PFSK-1 (cell line): ENCODE measurements around the gene LMAN2.

ENCODE experiments used
- POLR2AphosphoS5 ChIP-seq: IDR thresholded peaks from 2 replicates; pipeline ENCODE4 v1.6.1; 2012; ENCODE audit warnings: low read depth, mild to moderate bottlenecking, control low read depth, low read length, moderate library complexity
- TAF1 ChIP-seq: IDR thresholded peaks from 2 replicates; pipeline ENCODE4 v1.6.1; 2012; ENCODE audit warnings: low read length, control low read depth, borderline replicate concordance; ENCODE audit not compliant: insufficient read depth

- TF ChIP-seq POLR2AphosphoS5 (no peak), TAF1 (no peak)
These were observed 2.8 kb upstream of the LMAN2 start for GRCh38 chr5:177354256-177354655.
